Right lobe of liver (tissue), 4 donors: Measurements from ENCODE around the gene ANO7.

Experiments
- POLR2A ChIP-seq: fragments of 450-650 bp; IDR thresholded peaks from one replicate; pipeline ENCODE4 v1.6.1; 2017; ENCODE audit warnings: antibody characterized with exemption, mild to moderate bottlenecking
- TF ChIP-seq, protein P1 (sequence below), 4 donors: fragments of 200-600 bp in 3 of 4; fragments of 450-650 bp in 1 of 4; IDR thresholded peaks; one replicate each; pipeline versions ENCODE4 v1.5.1 to v1.8.0; 2016 to 2022; ENCODE audit warnings: antibody characterized with exemption in 4 of 4, mild to moderate bottlenecking in 2 of 4
- donor health status: DM: no; HTN: no; CAD: no.
- donor health status: DM: no; HTN: no; CAD: no.
- donor health status: DM: no; HTN: yes; CAD: no.

DNA sequence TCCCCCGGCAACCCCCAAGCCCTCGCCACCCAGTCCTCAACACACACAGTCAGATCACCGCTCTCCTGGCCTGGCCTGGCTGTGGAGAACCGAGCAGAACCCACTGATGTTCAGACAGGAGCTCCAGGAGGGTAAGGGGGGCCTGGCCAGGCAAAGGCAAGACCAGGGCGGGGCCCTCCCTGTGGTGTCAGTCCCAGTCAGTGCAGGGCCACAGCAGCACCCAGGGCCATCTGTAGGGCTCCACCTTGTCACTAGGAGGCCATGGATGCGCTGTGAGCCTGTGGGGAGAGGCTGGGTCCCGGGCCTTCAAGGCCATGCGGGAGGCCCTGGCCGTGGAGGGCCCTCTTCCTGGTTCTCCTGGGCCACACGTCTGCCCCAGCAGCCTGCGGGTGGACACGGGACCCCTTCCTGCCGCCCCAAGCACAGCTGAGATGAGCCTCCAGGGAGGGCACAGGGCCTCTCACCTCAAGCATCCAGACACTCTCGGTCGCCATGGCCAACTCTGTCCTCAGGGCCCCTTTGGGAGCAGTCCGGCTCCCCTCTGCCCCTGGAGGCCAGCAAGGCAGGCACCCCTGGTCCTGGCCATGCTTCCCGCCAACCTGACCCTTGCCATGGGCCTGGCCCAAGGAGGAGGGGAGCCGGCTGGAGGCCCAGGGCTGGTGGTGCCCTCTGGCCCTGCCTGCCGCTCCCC, 2.0 kb downstream of the ANO7 start:
- TF ChIP-seq, protein P1, sequence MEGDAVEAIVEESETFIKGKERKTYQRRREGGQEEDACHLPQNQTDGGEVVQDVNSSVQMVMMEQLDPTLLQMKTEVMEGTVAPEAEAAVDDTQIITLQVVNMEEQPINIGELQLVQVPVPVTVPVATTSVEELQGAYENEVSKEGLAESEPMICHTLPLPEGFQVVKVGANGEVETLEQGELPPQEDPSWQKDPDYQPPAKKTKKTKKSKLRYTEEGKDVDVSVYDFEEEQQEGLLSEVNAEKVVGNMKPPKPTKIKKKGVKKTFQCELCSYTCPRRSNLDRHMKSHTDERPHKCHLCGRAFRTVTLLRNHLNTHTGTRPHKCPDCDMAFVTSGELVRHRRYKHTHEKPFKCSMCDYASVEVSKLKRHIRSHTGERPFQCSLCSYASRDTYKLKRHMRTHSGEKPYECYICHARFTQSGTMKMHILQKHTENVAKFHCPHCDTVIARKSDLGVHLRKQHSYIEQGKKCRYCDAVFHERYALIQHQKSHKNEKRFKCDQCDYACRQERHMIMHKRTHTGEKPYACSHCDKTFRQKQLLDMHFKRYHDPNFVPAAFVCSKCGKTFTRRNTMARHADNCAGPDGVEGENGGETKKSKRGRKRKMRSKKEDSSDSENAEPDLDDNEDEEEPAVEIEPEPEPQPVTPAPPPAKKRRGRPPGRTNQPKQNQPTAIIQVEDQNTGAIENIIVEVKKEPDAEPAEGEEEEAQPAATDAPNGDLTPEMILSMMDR (IDR thresholded peaks at IDR 0.05) = no peak
- no peak for TF ChIP-seq POLR2A
